ENCODE data around the gene NALCN. TPM values are rescaled to one million over a fixed set of nuclear protein-coding genes. Genes with fewer than 3 reads are reported as not detected.

Gene NALCN
- total RNA-seq, 1 experiment from 2014 or later = 0.52 TPM

GRCh38 chr13:101265934-101266333, 150.4 kb downstream of the NALCN start:
- Histone ChIP-seq H3K4me3 (ENCODE audit: low read depth, low read length, poor library complexity, severe bottlenecking) (no peak overlapping the region), H3K4me1 (ENCODE audit: insufficient read depth, low read length, poor library complexity, severe bottlenecking) (no peaks in the 10 kb centered on the region), H3K9me3 (ENCODE audit: low read depth, low read length, poor library complexity, severe bottlenecking) (no peaks in the 10 kb centered on the region), H3K27me3 (replicated peaks; ENCODE audit: insufficient read depth, low read depth, low read length, poor library complexity) (no peaks in the 10 kb centered on the region), H3K36me3 (ENCODE audit: insufficient read depth, low read length, poor library complexity, severe bottlenecking) (no peaks in the 10 kb centered on the region), H3K27ac (ENCODE audit: low read depth, low read length, poor library complexity, severe bottlenecking) (no peak overlapping the region)
- BruUV-seq (replicated peaks) = no TSS peak
- ChIA-PET CTCF (no interaction called here), POLR2A (ENCODE audit: low non-redundant PET) (no interaction called here)
- intact Hi-C loops (cut with micrococcal nuclease; ENCODE audit: unreplicated experiment) = no loop called here
- no peak for TF ChIP-seq EZH2 (IDR thresholded peaks at IDR 0.05; ENCODE audit: borderline replicate concordance, low read depth, low read length, poor library complexity, severe bottlenecking)
- DNase-seq (ENCODE audit: low spot score) = no peak

DNA sequence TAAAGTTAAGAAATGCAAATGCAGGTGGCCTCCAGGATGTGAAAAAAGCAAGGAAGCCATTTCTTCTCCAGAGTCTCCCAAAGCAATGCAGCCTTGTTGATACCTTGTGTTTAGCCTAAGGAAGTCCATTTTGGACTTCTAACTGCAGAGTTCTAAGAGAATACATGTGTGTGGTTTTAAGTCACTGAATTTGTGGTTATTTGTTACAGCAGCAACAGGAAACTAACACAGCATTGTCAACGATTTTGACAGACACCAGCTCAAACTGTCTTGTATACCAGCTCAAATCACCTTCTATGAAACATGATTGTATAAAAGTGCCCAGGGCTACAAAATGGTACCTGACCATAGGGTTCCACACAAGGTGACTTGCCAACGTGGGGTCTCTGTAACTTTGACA, 151.4 kb downstream of the NALCN start:
- no peak for DNase-seq (ENCODE audit: low spot score)
- H3K27ac ChIP-seq (ENCODE audit: low read depth, low read length, poor library complexity, severe bottlenecking) = no peak overlapping the region
- H3K4me3 ChIP-seq (ENCODE audit: low read depth, low read length, poor library complexity, severe bottlenecking) = no peak overlapping the region
- no TSS peak for BruUV-seq (replicated peaks)
- no peaks in the 10 kb centered on the region for H3K36me3 ChIP-seq (ENCODE audit: insufficient read depth, low read length, poor library complexity, severe bottlenecking)
- intact Hi-C loops (cut with micrococcal nuclease; ENCODE audit: unreplicated experiment) = no loop called here
- no peaks in the 10 kb centered on the region for H3K4me1 ChIP-seq (ENCODE audit: insufficient read depth, low read length, poor library complexity, severe bottlenecking)
- H3K27me3 ChIP-seq (replicated peaks; ENCODE audit: insufficient read depth, low read depth, low read length, poor library complexity) = no peaks in the 10 kb centered on the region
- ChIA-PET POLR2A (ENCODE audit: low non-redundant PET) (no interaction called here), CTCF (no interaction called here)
- TF ChIP-seq EZH2 (IDR thresholded peaks at IDR 0.05; ENCODE audit: borderline replicate concordance, low read depth, low read length, poor library complexity, severe bottlenecking) = no peak
- TF ChIP-seq, protein P1, sequence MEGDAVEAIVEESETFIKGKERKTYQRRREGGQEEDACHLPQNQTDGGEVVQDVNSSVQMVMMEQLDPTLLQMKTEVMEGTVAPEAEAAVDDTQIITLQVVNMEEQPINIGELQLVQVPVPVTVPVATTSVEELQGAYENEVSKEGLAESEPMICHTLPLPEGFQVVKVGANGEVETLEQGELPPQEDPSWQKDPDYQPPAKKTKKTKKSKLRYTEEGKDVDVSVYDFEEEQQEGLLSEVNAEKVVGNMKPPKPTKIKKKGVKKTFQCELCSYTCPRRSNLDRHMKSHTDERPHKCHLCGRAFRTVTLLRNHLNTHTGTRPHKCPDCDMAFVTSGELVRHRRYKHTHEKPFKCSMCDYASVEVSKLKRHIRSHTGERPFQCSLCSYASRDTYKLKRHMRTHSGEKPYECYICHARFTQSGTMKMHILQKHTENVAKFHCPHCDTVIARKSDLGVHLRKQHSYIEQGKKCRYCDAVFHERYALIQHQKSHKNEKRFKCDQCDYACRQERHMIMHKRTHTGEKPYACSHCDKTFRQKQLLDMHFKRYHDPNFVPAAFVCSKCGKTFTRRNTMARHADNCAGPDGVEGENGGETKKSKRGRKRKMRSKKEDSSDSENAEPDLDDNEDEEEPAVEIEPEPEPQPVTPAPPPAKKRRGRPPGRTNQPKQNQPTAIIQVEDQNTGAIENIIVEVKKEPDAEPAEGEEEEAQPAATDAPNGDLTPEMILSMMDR (conservative IDR thresholded peaks at IDR 0.05; ENCODE audit: low read depth, low read length) = no peak
- H3K9me3 ChIP-seq (ENCODE audit: low read depth, low read length, poor library complexity, severe bottlenecking) = no peaks in the 10 kb centered on the region

GRCh38 chr13:101262306-101262705, 154.0 kb downstream of the NALCN start:
- DNase-seq (ENCODE audit: low spot score) = no peak
- no peaks in the 10 kb centered on the region for H3K27me3 ChIP-seq (replicated peaks; ENCODE audit: insufficient read depth, low read depth, low read length, poor library complexity)
- no peaks in the 10 kb centered on the region for H3K36me3 ChIP-seq (ENCODE audit: insufficient read depth, low read length, poor library complexity, severe bottlenecking)
- intact Hi-C loops (cut with micrococcal nuclease; ENCODE audit: unreplicated experiment) = no loop called here
- no peaks in the 10 kb centered on the region for H3K9me3 ChIP-seq (ENCODE audit: low read depth, low read length, poor library complexity, severe bottlenecking)
- H3K4me3 ChIP-seq (ENCODE audit: low read depth, low read length, poor library complexity, severe bottlenecking) = no peak overlapping the region
- no TSS peak for BruUV-seq (replicated peaks)
- H3K27ac ChIP-seq (ENCODE audit: low read depth, low read length, poor library complexity, severe bottlenecking) = no peak overlapping the region
- ChIA-PET POLR2A (ENCODE audit: low non-redundant PET) (no interaction called here), CTCF (no interaction called here)
- TF ChIP-seq, protein P1 (conservative IDR thresholded peaks at IDR 0.05; ENCODE audit: low read depth, low read length) = no peak
- TF ChIP-seq EZH2 (IDR thresholded peaks at IDR 0.05; ENCODE audit: borderline replicate concordance, low read depth, low read length, poor library complexity, severe bottlenecking) = no peak
- H3K4me1 ChIP-seq (ENCODE audit: insufficient read depth, low read length, poor library complexity, severe bottlenecking) = peaks cover 12% of the 10 kb centered on the region

- Histone ChIP-seq H3K4me3 (ENCODE audit: low read depth, low read length, poor library complexity, severe bottlenecking) (peak overlapping the region; percentile 0), H3K27ac (ENCODE audit: low read depth, low read length, poor library complexity, severe bottlenecking) (peak overlapping the region; percentile 70), H3K4me1 (ENCODE audit: insufficient read depth, low read length, poor library complexity, severe bottlenecking) (peaks cover 12% of the 10 kb centered on the region), H3K27me3 (replicated peaks; ENCODE audit: insufficient read depth, low read depth, low read length, poor library complexity) (no peaks in the 10 kb centered on the region), H3K36me3 (ENCODE audit: insufficient read depth, low read length, poor library complexity, severe bottlenecking) (no peaks in the 10 kb centered on the region), H3K9me3 (ENCODE audit: low read depth, low read length, poor library complexity, severe bottlenecking) (no peaks in the 10 kb centered on the region)
- BruUV-seq (replicated peaks) = TSS peak; percentile 96
- ChIA-PET POLR2A (ENCODE audit: low non-redundant PET) (interaction anchor here (0.6 kb wide), 1 partner anchor 581 kb away, joined by 3 read pairs; no protein-coding TSS in a partner anchor), CTCF (interaction anchor here (0.5 kb wide), 1 partner anchor 9 kb away, joined by 3 read pairs; no protein-coding TSS in a partner anchor)
- intact Hi-C loops (cut with micrococcal nuclease; ENCODE audit: unreplicated experiment) = no loop called here
- no peak for DNase-seq (ENCODE audit: low spot score)
- no peak for TF ChIP-seq EZH2 (IDR thresholded peaks at IDR 0.05; ENCODE audit: borderline replicate concordance, low read depth, low read length, poor library complexity, severe bottlenecking)
- TF ChIP-seq, protein P1 (conservative IDR thresholded peaks at IDR 0.05; ENCODE audit: low read depth, low read length) = no peak
Observed at GRCh38 chr13:101258509-101258908, 157.8 kb downstream of the NALCN start.
